GM12891 (cell line): ENCODE measurements around the gene DOK5.
A peak's percentile ranks its signal among the peaks of the same experiment; 100 is the strongest.

Source experiments
- DNase-seq: peaks from one replicate; pipeline ENCODE4 v3.0.0; 2011; ENCODE audit warnings: low spot score; ENCODE audit not compliant: insufficient read length
- FAIRE-seq: peaks from 2 replicates; lab custom pipeline; 2011; peaks lifted over from hg19 to GRCh38; lab: Jason Lieb, UNC
- PAX5 ChIP-seq: IDR thresholded peaks from 2 replicates; pipeline ENCODE4 v1.6.1; 2011; ENCODE audit warnings: low read length, moderate library complexity, mild to moderate bottlenecking; ENCODE audit not compliant: insufficient read depth, severe bottlenecking
- POLR2A ChIP-seq: IDR thresholded peaks from 2 replicates; pipeline ENCODE4 v1.6.1; 2011; ENCODE audit warnings: low read depth, low read length, control low read depth
- POLR2AphosphoS5 ChIP-seq: IDR thresholded peaks from 2 replicates; pipeline ENCODE4 v1.6.1; 2011; ENCODE audit warnings: low read depth, low read length, control low read depth
- POU2F2 ChIP-seq: IDR thresholded peaks from 2 replicates; pipeline ENCODE4 v1.6.1; 2011; ENCODE audit warnings: low read depth, mild to moderate bottlenecking, control low read depth, low read length, moderate library complexity
- SPI1 ChIP-seq: IDR thresholded peaks from 2 replicates; pipeline ENCODE4 v1.6.1; 2011; ENCODE audit warnings: low read depth, low read length, control low read depth
- TAF1 ChIP-seq: IDR thresholded peaks from 2 replicates; pipeline ENCODE4 v1.6.1; 2011; ENCODE audit warnings: low read depth, low read length, control low read depth

Gene DOK5

GRCh38 chr20:54624706-54625390 lies 149.5 kb downstream of the DOK5 start:
- no peak for DNase-seq
- FAIRE-seq = no peak
- no peak for TF ChIP-seq POLR2AphosphoS5
- no peak for TF ChIP-seq POLR2A
- TF ChIP-seq SPI1 = no peak
- TF ChIP-seq POU2F2 = no peak
- TF ChIP-seq PAX5 = no peak
- TF ChIP-seq TAF1 = no peak

GRCh38 chr20:54625497-54625896 lies 150.1 kb downstream of the DOK5 start:
- DNase-seq = no peak
- no peak for FAIRE-seq
- TF ChIP-seq POU2F2 (no peak), POLR2AphosphoS5 (no peak), POLR2A (no peak), PAX5 (no peak), SPI1 (no peak), TAF1 (no peak)

- no peak for DNase-seq
- TF ChIP-seq SPI1 = no peak
Measured at GRCh38 chr20:54626126-54626525, 150.7 kb downstream of the DOK5 start.

GRCh38 chr20:54629632-54630031 lies 154.2 kb downstream of the DOK5 start:
- FAIRE-seq (no peak), DNase-seq (no peak)
- TF ChIP-seq POU2F2 = no peak
- TF ChIP-seq TAF1 = no peak
- TF ChIP-seq POLR2AphosphoS5 = no peak
- TF ChIP-seq POLR2A = no peak
- no peak for TF ChIP-seq PAX5
- no peak for TF ChIP-seq SPI1

More at GRCh38 chr20:54626126-54626525, 150.7 kb downstream of the DOK5 start:
- FAIRE-seq = no peak

- DNase-seq (no peak), FAIRE-seq (no peak)
- TF ChIP-seq POLR2AphosphoS5 (no peak), PAX5 (no peak), POU2F2 (no peak), TAF1 (no peak), POLR2A (no peak), SPI1 (no peak)
Measured at GRCh38 chr20:54630582-54630981, 155.2 kb downstream of the DOK5 start.

GRCh38 chr20:54631059-54631458 lies 155.7 kb downstream of the DOK5 start:
- FAIRE-seq (no peak), DNase-seq (no peak)
- TF ChIP-seq SPI1 = no peak
- no peak for TF ChIP-seq POLR2AphosphoS5
- no peak for TF ChIP-seq PAX5
- no peak for TF ChIP-seq POU2F2
- no peak for TF ChIP-seq POLR2A
- TF ChIP-seq TAF1 = no peak

GRCh38 chr20:54633374-54634355 lies 158.3 kb downstream of the DOK5 start:
- TF ChIP-seq SPI1 = peak; percentile 100
- TF ChIP-seq PAX5 = peak; percentile 22
- TF ChIP-seq TAF1 = no peak
- no peak for TF ChIP-seq POLR2A
- TF ChIP-seq POLR2AphosphoS5 = no peak
- FAIRE-seq (peak; percentile 92), DNase-seq (peak; percentile 37)

GRCh38 chr20:54636575-54636974 lies 161.2 kb downstream of the DOK5 start:
- FAIRE-seq = no peak
- DNase-seq = no peak
- no peak for TF ChIP-seq SPI1
- no peak for TF ChIP-seq PAX5
- TF ChIP-seq TAF1 = no peak
- TF ChIP-seq POU2F2 = no peak
- TF ChIP-seq POLR2AphosphoS5 = no peak
- no peak for TF ChIP-seq POLR2A

- no peak for DNase-seq
- FAIRE-seq = no peak
- TF ChIP-seq POLR2AphosphoS5 (no peak), POU2F2 (no peak), POLR2A (no peak), TAF1 (no peak), PAX5 (no peak), SPI1 (no peak)
Measured at GRCh38 chr20:54639941-54640340, 164.5 kb downstream of the DOK5 start.
